ENCODE results near the gene CALHM4. TPM values are rescaled to one million over a fixed set of nuclear protein-coding genes. Genes with fewer than 3 reads are reported as not detected.

CALHM4 gene
- total RNA-seq, 6 experiments from 2014 or later: not detected

GRCh38 chr6:116577486-116577885 is 23.9 kb downstream of the CALHM4 start:
- ATAC-seq (peak in 3 of 4 donors; percentile 49 to 93 (median 65)), DNase-seq (no peak)
- Histone ChIP-seq H3K36me3 (no peaks in the 10 kb centered on the region), H3K4me3 (no peak overlapping the region), H3K27ac (no peak overlapping the region), H3K27me3 (no peaks in the 10 kb centered on the region), H3K4me1 (peaks cover 0 to 12% (median 0%) of the 10 kb centered on the region in 4 donors), H3K9me3 (no peaks in the 10 kb centered on the region)
- 54% methylated on average over 5 of the region's 5 CpGs for WGBS (ENCODE audit: insufficient coverage, low coverage, low lambda C conversion rate, missing lambda C conversion rate)
- TF ChIP-seq POLR2A (IDR thresholded peaks at IDR 0.05) (no peak), CTCF (IDR thresholded peaks at IDR 0.05) (no peak)
- intact Hi-C loops (cut with DNase I): no loop called here

DNA sequence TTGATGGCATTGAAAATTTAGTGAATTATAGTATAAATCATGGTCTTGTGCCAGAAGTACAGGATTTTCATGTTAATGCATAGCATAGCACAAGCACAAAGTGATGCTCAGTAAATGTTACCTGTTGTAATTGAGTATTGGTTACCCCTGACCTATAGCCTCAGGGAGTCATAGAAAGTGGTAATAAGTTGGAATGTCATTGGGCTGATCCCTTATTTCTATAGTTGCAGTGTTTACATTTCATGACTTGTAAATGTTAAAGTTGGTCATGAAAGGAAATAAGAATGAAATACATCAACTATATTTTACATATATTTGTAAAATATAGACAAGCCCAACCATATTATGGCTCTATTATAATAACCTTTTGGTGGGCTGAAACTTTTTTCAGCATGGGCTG is 24.8 kb downstream of the CALHM4 start:
- Histone ChIP-seq H3K4me3 (no peak overlapping the region), H3K36me3 (no peaks in the 10 kb centered on the region), H3K27me3 (no peaks in the 10 kb centered on the region), H3K9me3 (no peaks in the 10 kb centered on the region), H3K27ac (no peak overlapping the region), H3K4me1 (peaks cover 0 to 5% (median 0%) of the 10 kb centered on the region in 4 donors)
- intact Hi-C loops (cut with DNase I): no loop called here
- DNase-seq (no peak), ATAC-seq (no peak)
- TF ChIP-seq CTCF (IDR thresholded peaks at IDR 0.05): no peak
- no peak for TF ChIP-seq POLR2A (IDR thresholded peaks at IDR 0.05)

DNA sequence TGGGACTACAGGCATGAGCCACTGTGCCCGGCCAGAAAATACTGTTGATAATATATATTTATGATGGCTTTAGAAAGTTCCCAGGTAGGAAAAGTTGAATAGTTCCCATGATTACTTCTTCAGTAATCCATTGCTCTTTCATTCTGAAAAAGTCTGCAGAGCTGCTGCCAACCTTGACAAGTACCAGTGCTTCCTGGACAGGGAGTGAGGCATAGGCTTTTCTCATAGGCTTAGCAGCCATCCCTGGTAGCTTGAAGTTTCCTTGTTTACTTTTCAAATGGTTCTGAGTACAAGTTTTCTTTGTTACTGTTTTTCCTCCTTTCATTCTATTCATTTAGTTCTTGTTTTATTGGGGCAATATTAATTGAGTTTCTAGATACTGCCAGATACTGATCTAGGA is 25.6 kb downstream of the CALHM4 start:
- no peaks in the 10 kb centered on the region for H3K9me3 ChIP-seq
- no peak overlapping the region for H3K27ac ChIP-seq
- intact Hi-C loops (cut with DNase I): no loop called here
- ATAC-seq (no peak), DNase-seq (no peak)
- H3K4me3 ChIP-seq: no peak overlapping the region
- no peaks in the 10 kb centered on the region for H3K4me1 ChIP-seq
- TF ChIP-seq POLR2A (IDR thresholded peaks at IDR 0.05): no peak
- TF ChIP-seq CTCF (IDR thresholded peaks at IDR 0.05): no peak
- H3K27me3 ChIP-seq: no peaks in the 10 kb centered on the region
- H3K36me3 ChIP-seq: no peaks in the 10 kb centered on the region
- 78% methylated on average over 1 of the region's 1 CpG for WGBS (ENCODE audit: insufficient coverage, low coverage, low lambda C conversion rate, missing lambda C conversion rate)

DNA sequence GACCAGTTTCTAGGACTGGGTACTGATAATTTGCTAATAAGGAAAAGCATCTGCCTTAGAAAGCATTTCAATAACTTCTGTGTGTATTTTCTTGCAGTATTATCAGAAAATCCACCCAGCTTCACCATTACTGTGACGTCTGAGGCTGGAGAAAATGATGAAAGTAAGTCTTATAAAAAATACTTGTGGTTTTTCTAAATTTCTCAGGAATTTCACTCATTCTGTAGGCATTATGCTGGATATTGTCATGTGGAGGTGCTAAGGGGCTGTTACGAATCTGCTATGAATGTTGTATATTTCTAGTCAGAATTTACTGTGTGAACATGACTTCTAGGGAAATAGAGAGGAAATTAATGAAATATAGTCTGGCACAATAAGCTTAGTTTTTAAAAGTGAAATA is 26.6 kb downstream of the CALHM4 start:
- Histone ChIP-seq H3K36me3 (no peaks in the 10 kb centered on the region), H3K4me1 (no peaks in the 10 kb centered on the region), H3K27ac (no peak overlapping the region), H3K4me3 (no peak overlapping the region), H3K27me3 (no peaks in the 10 kb centered on the region), H3K9me3 (no peaks in the 10 kb centered on the region)
- ATAC-seq (no peak), DNase-seq (no peak)
- WGBS (ENCODE audit: insufficient coverage, low coverage, low lambda C conversion rate, missing lambda C conversion rate): 88% methylated on average over 2 of the region's 2 CpGs
- intact Hi-C loops (cut with DNase I): no loop called here
- no peak for TF ChIP-seq CTCF (IDR thresholded peaks at IDR 0.05)
- TF ChIP-seq POLR2A (IDR thresholded peaks at IDR 0.05): no peak

DNA sequence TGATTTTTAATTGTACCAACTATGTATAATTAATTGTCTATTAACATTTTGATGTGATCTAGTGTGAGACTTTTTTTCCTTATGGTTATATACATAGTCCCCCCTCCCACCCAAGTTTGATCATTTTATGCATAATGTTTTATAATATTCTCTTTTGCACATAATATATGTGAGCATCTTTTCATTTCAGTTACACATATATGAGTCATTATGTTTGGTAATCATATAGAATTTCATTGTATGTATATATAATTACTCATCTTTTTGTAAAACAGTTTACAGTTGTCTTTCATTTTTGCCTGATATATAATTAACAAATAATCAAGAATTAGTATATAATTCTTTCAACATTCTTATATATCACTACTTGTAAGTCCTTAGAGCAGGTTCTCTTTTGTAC is 32.7 kb downstream of the CALHM4 start:
- H3K4me1 ChIP-seq: no peaks in the 10 kb centered on the region
- TF ChIP-seq POLR2A (IDR thresholded peaks at IDR 0.05) (no peak), CTCF (IDR thresholded peaks at IDR 0.05) (no peak)
- H3K27ac ChIP-seq: no peak overlapping the region
- no peak overlapping the region for H3K4me3 ChIP-seq
- DNase-seq: no peak
- no peaks in the 10 kb centered on the region for H3K9me3 ChIP-seq
- no peaks in the 10 kb centered on the region for H3K27me3 ChIP-seq
- H3K36me3 ChIP-seq: peaks cover 0 to 19% (median 15%) of the 10 kb centered on the region in 4 donors
- intact Hi-C loops (cut with DNase I): no loop called here
- no peak for ATAC-seq

All from right lobe of liver (tissue), 6 donors.